ENCODE results near the gene DMKN. TPM values are rescaled to one million over a fixed set of nuclear protein-coding genes. Genes with fewer than 3 reads are reported as not detected.

Gene DMKN
- total RNA-seq, 1 donor from 2014 or later = 0.94 TPM

GRCh38 chr19:35461060-35461459 lies 52.4 kb downstream of the DMKN start:
- no peak for DNase-seq

- DNase-seq = no peak
These were observed 52.8 kb downstream of the DMKN start for GRCh38 chr19:35460608-35461007.

- no peak for DNase-seq
These were observed 53.9 kb downstream of the DMKN start for GRCh38 chr19:35459414-35460082.

- no peak for DNase-seq
These were observed 54.6 kb downstream of the DMKN start for GRCh38 chr19:35458731-35459391.

GRCh38 chr19:35458192-35458591 lies 55.3 kb downstream of the DMKN start:
- DNase-seq = no peak

GRCh38 chr19:35457173-35457572 lies 56.3 kb downstream of the DMKN start:
- DNase-seq = no peak

GRCh38 chr19:35455616-35456201 lies 57.7 kb downstream of the DMKN start:
- DNase-seq = no peak

- no peak for DNase-seq
These were observed 58.8 kb downstream of the DMKN start for GRCh38 chr19:35454663-35455062.

- DNase-seq = no peak
These were observed 61.9 kb downstream of the DMKN start for GRCh38 chr19:35451338-35452096.

GRCh38 chr19:35449359-35450043 lies 63.9 kb downstream of the DMKN start:
- no peak for DNase-seq

GRCh38 chr19:35447606-35448469 lies 65.6 kb downstream of the DMKN start, which contains the start of gene FFAR2:
Gene FFAR2 (plus strand): TSS chr19:35448257. CDS start chr19:35449715, 1,458 bp downstream.
- DNase-seq = no peak

Other genes starting within 250 kb of the DMKN start
- gene USF2, start 244.7 kb downstream of the DMKN start, total RNA-seq = 36.0 TPM
- not detected for gene HAMP, start 231.1 kb downstream of the DMKN start, total RNA-seq
- 0.47 TPM for gene MAG, start 221.5 kb downstream of the DMKN start, total RNA-seq
- not detected for gene CD22, start 184.5 kb downstream of the DMKN start, total RNA-seq
- not detected for gene FFAR1, start 165.7 kb downstream of the DMKN start, total RNA-seq
- gene FFAR3, start 155.2 kb downstream of the DMKN start, total RNA-seq = not detected
- gene GPR42, start 142.6 kb downstream of the DMKN start, total RNA-seq = not detected
- gene FFAR2, start 65.4 kb downstream of the DMKN start, total RNA-seq = 0.16 TPM
- not detected for gene KRTDAP, start 23.2 kb downstream of the DMKN start, total RNA-seq
- gene SBSN, start 14.7 kb upstream of the DMKN start, total RNA-seq = not detected
- gene GAPDHS, start 19.8 kb upstream of the DMKN start, total RNA-seq = not detected
- 37.4 TPM for gene TMEM147, start 32.0 kb upstream of the DMKN start, total RNA-seq
- not detected for gene ATP4A, start 50.0 kb upstream of the DMKN start, total RNA-seq
- not detected for gene PMIS2, start 72.5 kb upstream of the DMKN start, total RNA-seq
- 6.4 TPM for gene HAUS5, start 99.1 kb upstream of the DMKN start, total RNA-seq
- 16.7 TPM for gene RBM42, start 115.4 kb upstream of the DMKN start, total RNA-seq
- 1.1 TPM for gene ETV2, start 128.1 kb upstream of the DMKN start, total RNA-seq
- gene COX6B1, start 134.7 kb upstream of the DMKN start, total RNA-seq = 119 TPM
- not detected for gene UPK1A, start 152.9 kb upstream of the DMKN start, total RNA-seq
- not detected for gene ZBTB32, start 190.9 kb upstream of the DMKN start, total RNA-seq
- 3.0 TPM for gene KMT2B, start 204.4 kb upstream of the DMKN start, total RNA-seq
- 0.47 TPM for gene IGFLR1, start 228.8 kb upstream of the DMKN start, total RNA-seq
- gene U2AF1L4, start 231.8 kb upstream of the DMKN start, total RNA-seq = 8.7 TPM
- gene PSENEN, start 232.0 kb upstream of the DMKN start, total RNA-seq = 7.2 TPM
- 8.3 TPM for gene LIN37, start 234.9 kb upstream of the DMKN start, total RNA-seq
- gene HSPB6, start 243.4 kb upstream of the DMKN start, total RNA-seq = 0.31 TPM
- gene PROSER3, start 244.5 kb upstream of the DMKN start, total RNA-seq = 1.9 TPM

Measured in occipital lobe (tissue), 2 donors.